GM18508 (cell line): ENCODE measurements around the gene ZCCHC7.
"Not testable (repeated sequence)": the region's sequence is repeated elsewhere in the genome, so short reads cannot be mapped to it uniquely, and the experiment has no call there.

ENCODE experiments used
- ATAC-seq: cut with Tn5 transposase; IDR thresholded peaks from one replicate; pipeline ENCODE4 v1.9.1; 2021; ENCODE audit warnings: moderate number of reproducible peaks; ENCODE audit not compliant: insufficient read depth, unreplicated experiment

Gene ZCCHC7

DNA sequence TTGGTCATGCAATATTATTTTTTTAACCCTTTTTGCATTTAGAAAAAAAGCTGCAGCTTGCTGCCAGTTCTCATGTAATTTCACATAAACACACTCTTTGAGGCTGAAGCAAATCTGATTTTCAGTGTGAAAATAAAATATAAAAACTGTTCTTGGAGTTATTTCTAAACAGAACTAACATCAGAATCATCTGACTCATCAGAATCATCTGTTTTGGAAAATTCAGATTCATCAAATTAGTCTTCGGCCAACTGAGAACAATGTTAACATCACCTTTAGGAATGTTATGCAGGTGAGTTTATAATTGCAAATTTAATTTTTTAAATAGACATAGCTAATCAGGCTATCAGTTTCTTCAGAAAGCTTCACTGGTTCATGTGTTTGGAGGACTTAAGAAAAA is 45.3 kb downstream of the ZCCHC7 start:
- no peak for ATAC-seq

DNA sequence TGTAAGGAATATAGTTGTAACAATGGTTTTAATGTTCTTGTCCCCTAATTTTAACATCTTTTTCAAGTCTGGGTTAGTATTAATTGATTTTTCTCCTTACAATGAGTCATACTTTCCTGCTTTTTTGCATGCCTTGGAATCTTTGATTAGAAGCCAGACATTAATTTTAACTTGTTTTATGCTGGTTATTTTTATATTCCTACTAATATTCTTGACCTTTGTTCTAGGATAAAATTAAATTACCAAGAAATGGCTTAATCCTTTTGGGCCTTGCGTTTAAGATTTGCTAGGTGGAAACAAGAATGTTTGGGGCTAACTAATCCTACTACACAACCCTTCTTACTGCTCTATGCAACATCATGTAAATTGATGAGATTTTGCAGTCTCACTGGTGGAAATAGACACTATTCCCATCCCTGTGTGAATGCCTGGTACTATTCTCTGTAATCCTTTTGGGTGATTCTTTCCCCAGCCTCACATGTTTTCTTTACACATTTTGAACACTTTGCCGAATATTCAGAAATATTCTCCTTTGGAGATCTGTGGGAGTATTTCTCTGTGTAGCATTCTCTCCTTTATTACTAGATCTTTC is 47.2 kb downstream of the ZCCHC7 start:
- no peak for ATAC-seq

DNA sequence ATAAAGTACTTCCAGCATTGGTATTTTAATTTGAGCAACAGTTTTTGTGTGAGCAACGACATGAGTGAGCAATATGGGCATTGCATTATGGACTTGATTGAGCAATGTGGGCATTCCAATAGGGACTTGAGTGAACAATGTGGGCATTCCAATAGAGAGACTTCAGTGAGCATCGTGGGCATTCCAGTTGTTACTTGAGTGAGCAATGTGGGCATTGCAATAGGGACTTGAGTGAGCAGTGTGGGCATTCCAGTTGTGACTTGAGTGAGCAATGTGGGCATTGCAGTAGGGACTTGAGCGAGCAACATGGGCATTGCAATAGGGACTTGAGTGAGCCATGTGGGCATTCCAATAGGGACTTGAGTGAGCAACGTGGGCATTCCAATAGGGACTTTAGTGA is 52.2 kb downstream of the ZCCHC7 start:
- ATAC-seq: no peak

DNA sequence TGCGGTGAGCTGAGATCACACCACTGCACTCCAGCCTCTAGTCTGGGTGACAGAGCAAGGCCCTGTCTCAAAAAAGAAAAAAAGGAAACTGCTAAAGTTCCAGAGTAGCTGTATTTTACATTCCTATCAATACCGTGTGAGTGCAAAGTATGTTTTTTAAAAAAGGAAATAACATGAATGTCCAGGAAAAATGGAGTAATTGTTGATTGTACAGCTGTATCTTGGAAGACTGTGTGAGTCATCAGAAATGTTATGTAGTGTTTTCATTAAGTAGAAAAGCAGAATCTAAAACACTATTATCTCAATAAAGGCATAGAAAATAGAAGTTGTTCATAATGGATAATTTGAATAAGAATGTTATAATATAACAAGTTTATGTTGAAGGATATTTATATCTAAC is 53.9 kb downstream of the ZCCHC7 start:
- ATAC-seq: no peak

DNA sequence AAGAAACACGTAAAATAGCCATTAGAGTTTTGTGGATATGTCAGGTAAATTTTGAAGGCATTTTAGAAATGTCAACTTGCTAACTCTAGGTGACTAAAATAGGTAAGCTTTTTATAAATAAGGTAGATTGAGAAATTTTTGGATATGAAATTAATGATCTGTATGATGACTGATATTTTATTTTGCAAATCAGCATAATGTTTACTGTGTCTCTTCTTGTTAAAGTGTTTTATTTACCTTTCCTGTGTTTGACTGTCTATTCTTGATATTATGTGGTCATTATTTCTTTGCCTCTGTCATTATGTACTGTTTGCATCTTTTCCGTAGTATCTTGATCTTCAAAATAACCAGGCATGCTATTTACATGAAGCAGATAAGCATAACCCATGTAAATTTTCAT is 58.4 kb downstream of the ZCCHC7 start:
- no peak for ATAC-seq

DNA sequence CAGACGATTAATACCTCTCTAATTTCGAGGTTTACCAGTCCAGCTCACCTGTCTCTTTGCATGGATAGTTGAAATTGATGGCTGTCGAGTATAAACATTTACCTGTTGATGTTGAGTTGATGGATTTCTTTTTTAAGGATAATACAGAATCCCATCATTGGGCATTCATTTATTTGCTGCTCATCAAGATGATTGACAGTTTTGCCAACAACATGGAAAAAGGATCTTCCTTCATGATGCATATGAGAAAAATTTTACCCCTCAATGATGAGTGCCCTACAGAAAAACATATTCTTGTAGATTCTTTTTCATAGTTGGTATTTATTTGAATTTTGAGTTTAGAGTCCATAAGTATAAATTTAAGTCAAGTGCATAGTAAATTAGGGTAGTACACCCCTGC is 59.2 kb downstream of the ZCCHC7 start:
- ATAC-seq: no peak

DNA sequence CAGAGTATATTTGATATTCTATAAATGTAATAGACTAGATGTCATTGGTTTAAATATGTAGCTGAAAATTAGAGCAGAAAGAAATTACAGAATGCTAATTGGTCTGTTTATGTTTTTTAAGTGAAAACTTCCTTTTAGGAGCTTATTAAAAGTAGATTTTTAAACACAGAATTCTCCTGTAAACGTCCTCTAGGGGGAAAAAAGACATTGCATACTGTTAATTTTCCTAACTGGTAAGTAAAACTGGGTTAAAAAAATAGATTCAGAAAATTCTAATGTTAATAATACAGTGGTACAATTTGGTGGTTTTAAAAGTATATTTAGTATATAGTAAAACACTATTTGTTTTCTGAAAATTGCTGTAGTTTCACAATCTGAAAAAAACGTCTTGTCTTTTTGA is 59.8 kb downstream of the ZCCHC7 start:
- ATAC-seq: no peak

DNA sequence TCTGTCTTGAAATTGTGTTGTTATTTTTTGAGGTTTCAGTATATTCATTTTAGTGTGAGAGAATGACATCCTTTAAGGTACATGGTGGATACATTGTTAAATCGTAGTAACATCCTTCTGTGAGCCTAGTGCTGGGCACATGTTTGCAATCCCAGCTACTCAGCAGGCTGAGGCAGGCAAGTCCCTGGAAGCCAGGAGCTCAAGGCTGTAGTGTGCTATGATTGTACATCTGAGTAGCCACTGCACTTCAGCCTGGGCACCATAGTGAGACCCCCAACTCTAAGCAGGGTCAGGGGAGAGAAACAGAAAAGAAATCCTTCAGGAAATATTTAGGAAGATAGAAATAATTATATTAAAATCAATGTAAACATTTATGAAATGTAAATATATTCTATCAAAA is 62.3 kb downstream of the ZCCHC7 start:
- no peak for ATAC-seq

DNA sequence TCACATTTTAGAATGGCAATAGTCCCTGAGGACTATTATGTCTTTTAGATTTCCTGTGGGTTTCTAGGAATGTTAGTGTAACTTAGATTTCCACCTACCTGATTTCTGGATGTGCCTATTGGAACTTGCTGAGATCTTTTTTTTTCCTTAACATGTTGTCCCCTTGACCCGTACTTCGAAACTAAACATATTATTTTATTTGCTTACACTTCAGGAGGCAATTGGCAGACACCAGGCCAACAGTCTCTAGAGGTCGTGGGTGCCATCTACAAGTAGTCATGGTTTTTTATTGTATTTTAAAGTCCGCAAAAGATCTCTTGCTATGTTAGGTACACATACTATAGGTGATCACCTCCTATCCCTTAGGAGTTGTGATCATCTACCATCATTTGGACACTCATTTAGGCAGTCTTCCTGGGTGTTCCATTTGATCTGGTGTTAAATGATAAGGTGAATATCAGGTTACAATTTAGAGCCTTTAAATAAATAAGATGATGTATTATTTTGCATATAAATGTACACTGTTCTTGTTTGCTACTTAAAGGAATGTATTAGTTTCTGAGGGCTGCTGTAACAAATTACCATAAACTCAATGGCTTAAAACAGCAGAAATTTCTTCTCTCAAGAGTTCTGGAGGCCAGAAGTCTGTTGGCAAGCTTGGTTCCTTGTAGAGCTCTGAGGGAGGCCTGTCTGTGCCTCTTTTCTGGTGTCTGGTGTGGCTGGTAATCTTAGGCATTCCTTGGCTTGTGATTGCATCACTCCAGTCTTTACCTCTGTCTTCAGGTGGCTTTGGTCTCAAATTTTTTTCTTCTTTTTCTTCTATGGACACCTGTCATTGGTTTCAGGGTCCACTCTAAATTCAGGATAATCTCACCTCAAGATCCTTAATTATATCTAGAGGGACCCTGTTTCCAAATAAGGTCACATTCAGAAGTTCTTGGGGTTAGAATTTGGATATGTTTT is 64.8 kb downstream of the ZCCHC7 start:
- ATAC-seq: no peak

DNA sequence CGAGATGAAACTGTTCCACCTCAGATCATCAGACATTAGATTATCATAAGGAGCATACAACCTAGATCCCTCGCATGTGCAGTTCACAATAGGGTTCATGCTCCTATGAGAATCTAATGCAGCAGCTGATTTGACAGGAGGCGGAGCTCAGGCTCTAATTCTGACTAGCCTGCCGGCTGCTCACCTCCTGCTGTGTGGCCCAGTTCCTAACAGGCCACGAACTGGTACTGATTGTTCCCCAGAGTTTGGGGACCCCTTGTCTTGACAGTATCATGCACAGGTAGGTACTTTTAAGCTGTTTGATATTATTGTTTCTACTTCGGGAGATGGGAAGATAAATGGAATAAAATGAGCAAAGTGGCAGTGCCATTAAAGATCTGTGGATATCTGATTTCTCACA is 66.9 kb downstream of the ZCCHC7 start:
- ATAC-seq: no peak

DNA sequence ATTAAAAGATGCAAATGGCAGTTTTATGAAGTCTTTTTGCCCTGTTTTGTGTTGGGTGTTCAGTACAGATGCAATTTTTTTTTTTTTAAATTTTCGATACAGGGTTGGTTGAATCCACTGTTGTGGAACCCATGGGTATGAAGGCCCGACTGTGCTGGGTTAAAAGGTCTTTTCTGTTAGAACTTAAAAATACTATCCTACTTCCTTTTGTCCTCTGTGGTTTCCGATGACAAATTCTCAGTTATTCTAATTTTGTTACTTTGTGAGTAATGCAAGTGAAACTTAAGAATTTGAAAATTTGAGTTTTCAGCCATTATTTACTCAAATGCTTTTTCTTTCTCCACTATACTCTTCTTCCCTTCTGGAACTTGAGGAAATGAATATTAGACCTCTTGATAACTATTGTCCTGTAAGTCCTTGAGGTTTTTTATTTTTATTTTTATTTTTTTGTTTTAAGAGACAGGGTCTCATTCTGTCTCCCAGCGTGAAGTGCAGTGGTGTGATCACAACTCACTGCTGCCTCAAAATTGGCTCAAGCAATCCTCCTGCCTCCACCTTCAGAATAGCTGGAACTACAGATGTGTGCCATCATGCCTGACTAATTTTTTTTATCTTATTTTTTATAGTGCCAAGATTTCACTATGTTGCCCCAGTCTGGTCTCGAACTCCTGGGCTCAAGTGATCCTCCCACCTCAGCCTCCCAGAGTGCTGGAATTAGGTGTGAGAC is 67.5 kb downstream of the ZCCHC7 start:
- no peak for ATAC-seq

DNA sequence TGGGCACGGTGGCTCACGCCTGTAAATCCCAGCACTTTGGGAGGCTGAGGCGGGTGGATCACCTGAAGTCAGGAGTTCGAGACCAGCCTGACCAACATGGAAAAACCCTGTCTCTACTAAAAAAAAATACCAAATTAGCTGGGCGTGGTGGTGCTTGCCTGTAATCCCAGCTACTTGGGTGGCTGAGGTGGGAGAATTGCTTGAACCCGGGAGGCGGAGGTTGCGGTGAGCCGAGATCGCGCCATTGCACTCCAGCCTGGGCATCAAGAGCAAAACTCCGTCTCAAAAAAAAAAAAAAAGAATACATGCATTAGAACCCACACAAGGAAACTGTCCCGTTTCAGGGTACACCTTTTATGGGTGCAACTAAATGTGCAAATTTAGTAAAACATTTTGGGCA is 70.4 kb downstream of the ZCCHC7 start:
- not testable (repeated sequence) for ATAC-seq

DNA sequence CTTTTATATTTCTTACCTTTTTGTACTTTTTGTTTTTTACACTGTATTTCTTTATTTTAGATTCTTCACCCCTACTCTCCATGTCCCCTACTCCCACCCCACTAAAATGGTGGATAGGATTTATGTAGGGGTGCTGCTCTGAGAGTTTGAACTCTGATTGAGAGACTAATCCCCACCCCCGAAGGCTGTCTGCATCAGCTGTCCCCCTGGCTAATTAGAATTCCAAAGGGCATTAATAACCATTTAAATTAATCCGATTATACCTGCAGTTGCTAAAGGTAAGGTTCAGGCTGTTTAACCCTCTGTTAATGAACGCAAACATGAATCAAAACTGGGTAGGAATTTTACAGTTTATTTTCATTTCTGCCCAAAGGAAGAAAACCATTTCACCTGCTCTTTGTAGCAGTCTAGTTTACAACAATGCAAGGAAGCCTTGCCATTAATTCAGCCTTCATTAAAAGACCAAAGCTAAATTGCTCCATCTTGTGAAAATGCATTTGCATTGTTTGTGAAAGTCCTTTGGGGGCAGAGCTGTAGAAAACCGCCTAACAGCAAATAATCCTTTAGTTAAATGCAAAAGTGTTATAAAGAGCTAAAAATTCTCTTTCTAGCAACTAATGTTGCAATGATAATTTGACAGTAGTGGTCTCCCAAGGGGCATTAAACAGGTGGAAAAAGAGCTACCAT is 71.2 kb downstream of the ZCCHC7 start:
- no peak for ATAC-seq

DNA sequence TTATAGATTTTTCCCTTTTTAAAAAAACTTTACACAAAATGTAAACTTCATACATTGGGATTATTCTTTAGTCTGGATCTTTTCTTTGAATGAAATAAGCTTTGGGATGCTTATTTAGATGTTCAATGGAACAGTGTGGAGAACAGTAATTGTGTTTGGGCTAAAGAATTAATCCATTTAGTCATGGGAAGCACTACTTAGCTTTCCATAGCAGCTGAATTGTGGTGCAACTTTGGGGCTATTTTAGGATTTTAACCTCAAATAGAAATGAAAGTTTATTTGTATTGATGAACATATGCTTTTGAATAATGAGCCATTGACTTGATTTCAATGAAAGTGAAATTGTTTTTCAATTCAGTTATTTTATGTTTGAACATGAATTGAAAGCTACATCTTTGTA is 72.4 kb downstream of the ZCCHC7 start:
- no peak for ATAC-seq

DNA sequence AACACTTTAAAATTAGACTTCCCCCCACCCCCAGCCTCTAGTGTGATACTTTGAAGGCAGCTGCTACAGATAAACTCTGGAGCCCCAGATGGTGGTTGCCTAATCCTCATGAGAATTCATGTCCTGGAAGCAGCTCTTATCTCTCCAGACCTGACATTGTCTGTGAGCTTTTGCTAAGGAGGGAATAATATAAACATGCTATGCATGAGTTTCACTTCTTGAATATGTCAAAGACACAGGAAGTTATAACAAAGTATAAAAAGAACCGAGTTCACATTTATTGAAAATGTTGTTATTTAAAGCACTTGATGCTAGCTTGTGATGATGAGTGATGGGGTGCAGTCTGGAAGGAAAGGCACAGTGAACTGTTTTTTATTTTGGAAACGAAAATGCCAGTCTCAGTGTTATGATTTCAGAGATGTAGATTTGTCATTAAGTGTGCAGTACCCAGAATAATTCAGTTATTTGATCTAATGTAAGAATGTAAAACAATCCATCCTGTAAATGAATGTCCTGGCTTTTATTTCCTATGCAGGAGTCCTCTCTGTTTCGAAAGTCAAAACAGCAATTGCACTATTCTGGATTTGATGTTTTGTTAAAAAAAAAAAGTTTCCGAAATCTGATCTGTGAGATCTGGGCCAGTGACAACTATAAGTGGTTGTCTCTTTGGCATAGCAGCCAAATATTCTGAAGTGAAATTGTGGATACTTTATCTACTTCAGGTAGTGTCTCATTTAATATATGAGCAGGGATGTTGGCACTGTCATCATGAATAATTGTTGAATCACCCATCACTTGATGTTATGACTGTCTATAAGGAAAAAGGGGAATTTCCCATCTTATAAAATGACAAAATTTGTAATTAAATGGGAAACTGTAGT is 77.0 kb downstream of the ZCCHC7 start:
- ATAC-seq: no peak

DNA sequence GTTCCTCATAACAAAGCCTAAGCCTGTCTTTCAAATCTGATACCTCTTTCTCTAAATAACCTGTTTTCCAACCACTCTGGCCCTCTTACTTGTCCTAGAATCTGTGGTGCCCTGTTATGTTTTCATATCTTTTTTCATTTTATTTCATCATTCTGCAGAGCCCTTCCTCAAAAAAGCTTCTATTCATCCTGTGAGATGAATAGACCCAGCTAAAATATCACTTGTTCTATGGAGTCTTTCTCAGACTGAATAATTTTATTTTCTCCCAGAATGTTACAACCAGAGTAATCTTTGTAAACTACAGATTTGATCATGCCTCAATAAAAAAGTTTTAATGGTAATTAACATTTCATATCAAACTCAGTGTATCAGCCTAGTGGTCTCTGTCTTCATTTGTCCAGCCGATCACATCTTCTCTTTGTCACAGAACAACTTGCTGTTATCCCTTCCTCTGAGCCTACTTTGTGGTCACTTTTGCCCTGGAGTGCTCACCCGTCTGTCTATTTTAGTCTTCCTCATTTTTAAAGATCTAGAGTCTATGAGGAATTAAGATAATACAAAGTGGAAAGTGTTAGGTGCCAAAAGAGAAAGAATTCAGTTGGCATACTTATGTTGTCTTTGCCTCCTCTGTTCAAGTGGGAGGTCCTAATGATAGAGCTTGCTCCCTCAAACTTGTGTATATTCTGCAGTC is 77.8 kb downstream of the ZCCHC7 start:
- no peak for ATAC-seq

DNA sequence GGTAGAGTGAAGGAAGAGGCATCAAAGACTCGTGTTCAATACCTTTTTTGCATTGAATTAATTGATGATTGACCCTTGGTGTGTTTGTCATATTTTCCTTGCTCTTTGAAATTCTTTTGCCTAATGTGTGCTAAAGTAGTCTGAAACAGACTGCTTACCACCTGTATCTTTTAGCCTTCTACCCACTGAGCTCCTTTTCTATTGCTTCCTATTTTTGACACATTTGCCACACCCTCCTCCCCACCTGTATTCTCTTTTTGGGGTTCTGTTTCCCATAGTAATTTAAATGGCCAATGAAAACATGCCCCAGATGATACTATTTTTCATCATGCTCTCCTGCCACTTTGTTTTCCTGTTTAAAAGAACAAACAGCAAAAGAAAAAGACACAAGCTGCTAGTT is 78.5 kb downstream of the ZCCHC7 start:
- ATAC-seq: no peak

DNA sequence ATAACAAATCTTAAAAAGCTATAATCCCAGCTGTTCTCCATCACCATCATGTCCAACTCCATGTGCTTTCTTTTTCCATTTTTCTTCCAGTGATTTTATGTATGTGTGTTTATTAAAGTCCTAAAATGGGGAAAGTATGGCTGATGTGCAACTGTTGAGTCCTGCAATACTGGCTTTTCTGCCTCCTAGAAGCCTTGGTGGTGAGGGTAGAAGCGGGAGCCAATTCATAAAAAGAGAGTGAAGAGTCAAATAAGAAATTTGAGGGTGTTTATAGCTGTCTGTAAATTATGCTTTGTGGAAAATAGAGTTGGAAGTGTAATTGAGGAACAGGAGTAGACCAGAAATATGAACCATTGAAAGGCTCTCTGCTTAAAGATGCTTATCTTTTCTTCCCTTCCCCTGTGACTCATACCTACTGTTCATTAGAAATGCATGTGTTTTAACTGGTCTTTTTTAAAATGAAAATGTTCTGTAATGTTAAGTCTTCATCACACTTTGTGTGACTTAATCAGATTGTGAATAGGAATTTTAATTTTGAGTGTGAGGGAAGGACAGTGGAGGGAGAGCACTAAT is 80.1 kb downstream of the ZCCHC7 start:
- no peak for ATAC-seq

DNA sequence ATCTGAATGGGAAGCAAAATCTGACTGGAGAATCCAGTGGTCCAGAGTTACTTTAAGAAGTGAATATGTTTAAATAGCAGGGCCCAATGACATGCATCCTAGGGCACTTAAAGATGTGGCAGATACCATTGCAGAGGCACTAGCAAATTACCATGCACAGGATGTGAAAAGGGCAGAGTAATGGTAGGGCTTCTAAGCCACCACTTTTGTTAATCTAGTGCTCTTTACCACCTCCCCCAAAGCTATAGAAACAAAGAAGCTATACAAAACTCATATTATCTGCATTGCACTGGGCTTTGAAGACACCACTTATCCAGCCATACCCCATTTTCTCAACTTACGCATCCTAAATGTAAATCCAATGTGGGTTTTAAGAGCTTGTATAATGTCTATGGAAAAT is 81.2 kb downstream of the ZCCHC7 start:
- no peak for ATAC-seq
